HG02981 (cell line): ENCODE measurements around the gene AFAP1L2.

ENCODE experiments used
- ATAC-seq: cut with Tn5 transposase; IDR thresholded peaks from one replicate; pipeline ENCODE4 v1.9.1; 2021; ENCODE audit warnings: mild to moderate bottlenecking, moderate library complexity; ENCODE audit not compliant: unreplicated experiment

Gene AFAP1L2

GRCh38 chr10:114391599-114391998, 12.7 kb downstream of the AFAP1L2 start:
- ATAC-seq = no peak

GRCh38 chr10:114389426-114389825, 14.9 kb downstream of the AFAP1L2 start:
- ATAC-seq = no peak

DNA sequence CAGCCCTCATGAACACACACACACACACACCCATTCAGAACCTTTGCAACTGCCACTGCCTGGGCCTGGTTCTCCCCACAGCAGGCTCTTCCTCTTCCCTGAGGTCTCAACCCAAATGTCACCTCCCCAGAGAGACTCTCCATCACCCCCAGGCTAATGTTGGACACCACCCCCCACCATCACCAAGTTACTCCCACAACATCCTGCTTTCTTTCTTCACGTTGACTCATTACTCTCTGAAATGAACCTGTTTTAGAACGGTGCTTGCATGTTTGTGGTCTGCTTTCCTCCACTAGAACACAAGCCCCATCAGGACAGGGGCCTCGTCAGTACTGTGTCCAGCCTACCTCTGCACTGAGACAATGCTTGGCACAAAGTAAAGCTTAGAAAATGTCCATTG, 16.0 kb downstream of the AFAP1L2 start:
- peak; percentile 62 for ATAC-seq

DNA sequence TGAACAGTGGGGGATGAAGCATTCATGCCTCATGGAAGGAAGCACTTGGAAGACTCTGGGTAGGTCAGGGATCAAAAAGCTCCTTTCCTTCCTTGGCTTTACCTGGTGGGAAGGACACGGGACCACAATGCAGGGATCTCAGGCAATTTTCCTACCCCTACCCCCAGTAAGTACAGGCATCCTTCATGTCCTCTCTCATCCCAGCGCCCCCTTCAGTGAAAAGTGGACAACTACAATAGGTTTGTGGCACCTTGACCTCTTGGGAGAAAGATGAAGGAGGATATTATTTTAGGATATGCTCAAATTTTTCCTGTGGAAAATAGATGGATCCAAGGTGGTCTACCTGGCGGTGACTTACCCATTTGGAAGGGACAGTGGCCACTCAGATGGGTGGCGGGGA, 16.5 kb downstream of the AFAP1L2 start:
- ATAC-seq = no peak

- ATAC-seq = no peak
Observed at GRCh38 chr10:114386452-114386851, 17.9 kb downstream of the AFAP1L2 start.

DNA sequence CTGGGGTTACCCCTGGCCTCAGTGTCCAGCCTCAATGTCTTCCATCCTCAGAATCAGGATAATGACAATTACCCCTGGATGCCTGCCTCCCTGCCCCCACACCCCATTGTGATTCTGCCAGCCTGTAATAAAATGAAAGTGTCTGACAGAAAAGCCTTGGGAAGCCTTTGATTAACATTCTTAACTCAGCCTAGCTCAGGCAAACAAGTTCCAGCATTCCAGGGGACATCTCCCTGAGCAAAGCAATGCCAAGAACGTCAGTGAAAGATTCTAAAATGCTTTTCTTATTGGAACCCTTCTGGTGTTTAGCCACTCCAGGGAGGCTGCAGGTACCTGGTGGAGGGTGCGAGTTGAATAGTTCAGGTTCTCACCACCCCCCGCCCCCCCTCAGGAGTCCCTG, 18.7 kb downstream of the AFAP1L2 start:
- ATAC-seq = no peak

DNA sequence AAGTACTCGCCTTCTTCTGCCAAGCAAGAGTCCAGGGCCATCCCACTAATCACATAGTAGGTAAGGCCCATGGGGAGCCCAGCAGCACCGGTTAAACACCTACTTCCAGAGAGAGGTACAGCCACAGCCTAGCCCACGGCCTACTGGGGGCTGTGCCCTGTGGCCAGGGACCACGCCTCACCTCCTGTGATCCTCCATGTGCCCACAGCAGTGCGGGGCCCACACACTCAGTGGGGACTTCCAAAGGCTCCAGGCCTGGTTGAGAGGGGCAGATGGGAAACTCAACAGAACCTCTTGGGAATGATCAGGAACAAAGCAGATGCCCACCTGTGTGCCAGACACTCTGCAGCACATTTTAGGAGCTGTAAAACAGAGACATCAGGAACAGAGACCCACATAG, 19.7 kb downstream of the AFAP1L2 start:
- ATAC-seq = no peak

DNA sequence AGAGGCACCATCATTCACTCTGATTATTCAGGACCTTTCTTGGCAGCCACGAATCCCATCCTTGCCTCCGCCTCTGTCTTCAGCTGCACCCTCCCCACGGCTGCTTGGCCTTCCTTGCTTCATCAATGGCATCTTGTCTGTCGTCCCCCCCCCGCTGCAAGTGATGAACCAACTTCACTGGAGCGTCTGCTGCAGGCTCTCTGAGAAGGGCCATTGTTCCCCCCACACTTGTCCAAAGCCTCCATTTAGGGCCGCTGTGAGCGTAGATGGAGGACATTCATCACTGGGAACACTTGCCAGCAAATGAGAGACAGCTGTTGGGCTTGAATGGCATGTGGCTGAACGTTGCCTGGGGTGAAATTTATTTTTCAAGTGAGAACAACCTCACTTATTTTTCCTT, 20.1 kb downstream of the AFAP1L2 start:
- no peak for ATAC-seq

GRCh38 chr10:114380797-114381196, 23.5 kb downstream of the AFAP1L2 start:
- ATAC-seq = no peak

DNA sequence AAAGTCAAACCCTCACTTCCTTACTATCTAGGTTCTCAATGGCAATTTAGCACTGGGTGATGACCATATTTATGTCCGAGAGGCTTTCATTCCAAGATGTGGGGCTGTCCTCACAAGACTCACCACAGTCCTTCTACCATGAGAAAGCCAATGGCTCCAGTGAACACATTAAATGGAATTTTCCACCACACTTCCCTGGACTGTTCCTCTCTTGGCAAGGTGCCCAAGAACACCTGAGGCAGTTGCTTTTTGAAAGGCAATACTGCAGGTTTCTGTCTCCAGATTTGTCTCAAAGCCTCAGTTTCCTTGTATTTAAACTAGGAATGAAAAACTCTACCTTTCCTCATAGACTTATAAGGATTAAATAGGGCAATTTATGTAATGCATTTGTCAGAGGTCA, 24.2 kb downstream of the AFAP1L2 start:
- ATAC-seq = no peak

DNA sequence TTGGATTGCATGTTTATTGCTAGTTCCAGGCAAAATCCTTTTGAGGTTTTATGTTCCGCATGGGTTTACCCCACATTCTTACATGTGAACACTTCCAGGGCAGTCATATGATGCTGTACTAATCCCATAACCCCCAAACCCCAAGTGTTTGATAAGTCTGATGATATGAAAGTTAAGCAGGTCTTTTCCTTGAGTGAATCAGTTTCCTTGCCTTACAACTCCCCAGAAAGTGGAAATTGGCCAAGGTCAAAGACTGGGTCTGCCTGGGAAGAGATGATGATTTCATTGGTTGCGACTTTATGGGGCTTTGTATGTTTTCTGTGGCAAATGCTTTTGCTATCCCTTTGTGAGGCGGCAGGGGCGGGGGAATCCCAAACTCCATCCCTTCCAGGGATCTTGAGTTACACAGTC, 24.7 kb downstream of the AFAP1L2 start:
- ATAC-seq = no peak

DNA sequence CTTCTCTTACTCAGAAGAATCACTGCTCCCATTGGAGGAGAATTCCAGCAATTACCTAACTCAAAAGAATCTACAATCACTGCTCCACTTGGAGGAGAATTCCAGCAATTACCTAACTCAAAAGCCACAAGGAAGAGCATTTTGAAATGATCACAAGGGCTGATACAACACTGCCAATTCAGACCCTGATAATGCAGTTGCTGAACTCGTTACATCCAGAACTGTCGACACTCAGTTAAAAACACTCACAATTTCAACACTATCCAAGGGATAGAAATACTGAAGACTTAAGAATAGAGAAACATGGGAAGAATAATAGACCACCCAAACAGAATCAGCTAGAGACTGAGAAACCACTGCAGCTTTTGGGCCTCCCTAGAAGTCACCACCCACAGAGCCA, 27.8 kb downstream of the AFAP1L2 start:
- ATAC-seq = no peak

GRCh38 chr10:114375047-114375446, 29.3 kb downstream of the AFAP1L2 start:
- no peak for ATAC-seq

DNA sequence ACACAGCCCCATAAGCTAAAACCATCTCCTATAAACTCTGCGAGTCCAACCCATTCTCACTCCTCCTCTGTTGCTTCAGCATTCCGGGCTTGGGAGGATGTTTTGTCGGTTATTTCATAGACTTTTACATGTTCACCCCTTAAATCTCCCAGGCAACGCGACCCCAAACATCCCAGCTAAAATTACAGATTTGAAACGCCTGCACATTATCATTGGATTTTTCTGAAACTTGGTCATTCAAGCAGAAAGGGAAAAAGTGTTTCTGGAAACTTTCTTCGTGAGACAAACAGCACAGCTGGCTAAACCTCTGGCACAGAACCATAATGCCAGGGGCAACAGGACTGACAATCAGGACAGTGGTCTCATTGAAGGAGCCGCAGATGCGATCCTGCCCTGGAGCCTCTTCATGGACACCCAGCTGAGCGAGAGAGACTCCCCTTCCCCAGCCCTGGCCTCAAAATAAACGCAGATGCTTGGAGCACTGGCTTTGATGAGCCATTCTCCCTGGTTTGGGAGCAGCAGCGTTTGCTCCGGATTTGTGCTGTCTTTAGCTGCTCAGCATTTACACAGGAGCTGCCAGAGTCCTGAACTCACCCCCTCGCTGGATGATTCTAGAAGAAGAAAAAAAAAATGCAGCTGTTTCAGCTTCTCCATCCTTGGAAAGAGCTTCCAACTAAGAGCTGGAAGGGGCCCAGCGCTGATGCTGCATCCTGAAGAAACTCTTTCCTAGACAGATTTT, 30.1 kb downstream of the AFAP1L2 start:
- no peak for ATAC-seq

GRCh38 chr10:114373631-114374030, 30.7 kb downstream of the AFAP1L2 start:
- no peak for ATAC-seq

DNA sequence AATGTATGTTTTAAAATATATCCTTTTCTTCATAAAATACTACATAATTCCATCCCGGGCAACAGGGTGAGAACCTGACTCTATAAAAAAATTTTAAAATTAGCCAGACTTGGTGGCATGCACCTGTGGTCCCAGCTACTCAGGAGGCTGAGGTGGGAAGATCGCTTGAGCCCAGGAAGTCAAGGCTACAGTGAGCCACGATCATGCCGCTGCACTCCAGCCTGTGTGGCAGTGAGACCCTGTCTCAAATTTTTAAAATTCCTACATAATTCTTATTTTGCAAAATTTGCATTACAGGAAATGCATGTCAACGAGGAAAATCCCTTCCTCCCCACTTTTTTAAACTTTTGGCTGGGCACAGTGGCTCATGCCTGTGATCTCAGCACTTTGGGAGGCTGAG, 31.3 kb downstream of the AFAP1L2 start:
- no peak for ATAC-seq

DNA sequence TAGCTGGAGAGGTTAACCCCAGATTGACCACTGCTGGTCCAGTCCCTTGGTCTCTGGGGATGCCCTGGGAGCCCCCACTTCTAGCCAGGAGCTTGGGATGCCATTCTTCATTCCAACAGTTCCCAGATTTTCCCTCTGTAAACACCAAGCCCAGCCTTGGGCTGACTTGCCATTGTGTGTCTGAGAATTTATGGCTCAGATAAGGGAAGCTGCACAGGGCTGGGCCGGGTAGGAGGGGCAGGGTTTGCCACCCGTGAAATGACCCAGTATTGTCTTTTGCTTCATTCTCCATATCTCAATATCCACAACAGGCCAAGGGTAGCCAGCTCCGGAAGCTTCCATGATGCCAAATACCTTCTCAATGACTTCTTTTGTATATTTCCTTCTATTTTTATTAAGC, 32.1 kb downstream of the AFAP1L2 start:
- ATAC-seq = no peak

- ATAC-seq = no peak
Observed at GRCh38 chr10:114370966-114371365, 33.3 kb downstream of the AFAP1L2 start.

DNA sequence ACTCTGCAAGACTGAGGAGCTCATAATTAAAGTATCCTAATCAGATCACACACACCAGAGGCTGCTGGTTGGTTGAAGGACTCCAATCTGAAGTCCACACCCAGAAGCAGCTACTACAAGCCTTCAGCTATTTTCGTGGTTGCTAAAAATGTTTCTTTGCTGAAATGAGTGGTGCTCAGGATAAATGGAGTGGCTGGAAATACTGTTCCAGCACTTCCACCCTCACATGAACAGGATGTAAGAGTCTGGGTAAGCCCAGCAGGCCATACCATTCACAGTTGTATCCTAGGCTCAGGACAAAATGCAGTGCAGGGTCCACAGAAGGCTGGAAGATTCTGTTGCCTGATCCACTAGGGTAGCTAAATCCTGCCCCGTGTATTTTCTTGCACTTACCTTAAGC, 34.1 kb downstream of the AFAP1L2 start:
- ATAC-seq = no peak

- ATAC-seq = no peak
Observed at GRCh38 chr10:114368057-114368391, 36.3 kb downstream of the AFAP1L2 start.

DNA sequence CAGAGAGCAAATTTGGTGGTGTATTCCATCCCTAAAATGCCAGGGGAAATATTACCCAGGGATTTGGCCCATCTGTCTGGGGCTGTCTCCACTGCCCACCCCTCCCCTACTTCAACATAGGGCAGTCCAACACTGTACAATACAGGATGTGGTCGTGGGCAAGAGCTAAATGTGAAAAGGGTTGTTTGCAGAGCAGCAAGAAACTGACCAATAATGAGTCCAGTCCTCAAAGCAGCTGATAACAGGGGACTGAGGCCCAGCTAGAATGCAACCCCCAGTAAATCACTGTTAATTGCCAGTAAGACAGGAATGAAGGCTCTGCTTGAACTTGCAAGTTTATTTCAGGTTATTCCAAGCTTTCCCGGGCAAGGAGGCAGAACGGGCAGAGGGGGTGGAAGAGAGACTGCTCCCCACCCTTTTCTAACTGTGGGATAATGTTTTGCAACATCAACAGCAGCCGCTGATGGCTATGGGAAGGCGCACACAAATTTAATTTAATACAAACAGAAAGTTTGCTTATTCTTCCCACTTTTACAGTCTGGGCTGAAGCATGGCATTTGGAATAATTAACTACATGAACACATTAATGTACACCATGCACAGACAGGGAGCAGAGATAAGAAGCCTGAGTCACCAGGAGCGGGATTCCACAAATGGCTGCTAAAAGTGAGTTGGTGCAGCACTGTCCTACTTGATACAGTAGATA, 36.8 kb downstream of the AFAP1L2 start:
- ATAC-seq = peak; percentile 64

DNA sequence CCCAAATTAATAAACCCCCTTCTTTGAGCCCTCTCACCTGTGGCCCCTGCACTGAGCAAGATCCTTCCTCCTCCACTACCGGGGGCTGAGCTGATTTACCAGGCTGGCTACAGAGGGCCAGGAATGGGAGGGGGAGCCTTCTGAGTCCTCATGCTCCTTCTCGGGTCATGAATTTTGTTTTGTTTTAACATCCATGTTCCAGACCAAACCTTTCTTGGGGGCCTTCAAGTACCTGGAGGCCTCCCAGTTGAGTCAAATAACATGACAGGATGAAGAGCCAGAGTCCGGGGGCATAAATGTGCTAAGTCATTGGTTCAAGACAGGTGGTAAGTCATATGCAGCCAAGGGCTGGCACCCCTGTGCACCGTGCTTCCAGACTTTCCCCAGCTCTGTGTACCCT, 39.6 kb downstream of the AFAP1L2 start:
- no peak for ATAC-seq
